DND-41 (cell line): ENCODE results near the gene RASSF8.

ENCODE experiments used
- ATAC-seq: fragments of 200-7000 bp; cut with Tn5 transposase; 3 replicates; pipeline ENCODE4 v1.9.1; 2021; ENCODE audit warnings: low read depth; ENCODE audit not compliant: insufficient read depth
- DNase-seq: peaks from one replicate; pipeline ENCODE4 v3.0.0-alpha.2; 2020
- H2AFZ ChIP-seq: 2 replicates; pipeline ENCODE4 v1.6.0; 2012; ENCODE audit warnings: low read depth, low read length
- H3K27ac ChIP-seq: 2 replicates; pipeline ENCODE4 v1.5.1; 2012; ENCODE audit warnings: low read length, inconsistent platforms
- H3K27me3 ChIP-seq: fragments of 200-600 bp; sonication (generic); 2 replicates; pipeline ENCODE4 v1.6.0; 2012; ENCODE audit warnings: low read length, mild to moderate bottlenecking, inconsistent platforms; ENCODE audit not compliant: insufficient read depth, poor library complexity
- H3K36me3 ChIP-seq: 2 replicates; pipeline ENCODE4 v1.5.1; 2012; ENCODE audit warnings: low read length, inconsistent platforms; ENCODE audit not compliant: insufficient read depth
- H3K4me1 ChIP-seq: 2 replicates; pipeline ENCODE4 v1.5.1; 2012; ENCODE audit warnings: mild to moderate bottlenecking, low read length; ENCODE audit not compliant: insufficient read depth
- H3K4me2 ChIP-seq: 2 replicates; pipeline ENCODE4 v1.6.0; 2012; ENCODE audit warnings: mild to moderate bottlenecking, moderate library complexity, low read length, inconsistent platforms; ENCODE audit not compliant: insufficient read depth
- H3K4me3 ChIP-seq, 2 experiments: fragments of 200-600 bp in 1 of 2; shearing (Covaris generic) in 1 of 2; 2 replicates each; pipeline ENCODE4 v1.5.1; 2012 to 2016; ENCODE audit warnings: inconsistent platforms in 2 of 2, low read length in 2 of 2, mild to moderate bottlenecking in 2 of 2, low read depth in 1 of 2, moderate library complexity in 1 of 2
- H3K79me2 ChIP-seq: 2 replicates; pipeline ENCODE4 v1.6.0; 2012; ENCODE audit warnings: low read length, inconsistent platforms; ENCODE audit not compliant: insufficient read depth
- H3K9ac ChIP-seq: 2 replicates; pipeline ENCODE4 v1.6.0; 2012; ENCODE audit warnings: low read depth, mild to moderate bottlenecking, inconsistent platforms, low read length, moderate library complexity
- H3K9me3 ChIP-seq: 2 replicates; pipeline ENCODE4 v1.5.1; 2012; ENCODE audit warnings: low read length, moderate library complexity, mild to moderate bottlenecking, inconsistent platforms; ENCODE audit not compliant: insufficient read depth, severe bottlenecking
- H4K20me1 ChIP-seq: 2 replicates; pipeline ENCODE4 v1.6.0; 2012; ENCODE audit warnings: low read length; ENCODE audit not compliant: insufficient read depth
- EZH2 ChIP-seq: IDR thresholded peaks from 3 replicates; pipeline ENCODE4 v1.6.1; 2012; ENCODE audit warnings: borderline replicate concordance, low read depth, mild to moderate bottlenecking, moderate library complexity, low read length, inconsistent platforms; ENCODE audit not compliant: severe bottlenecking
- TF ChIP-seq, protein P1 (sequence below): IDR thresholded peaks from 2 replicates; pipeline ENCODE4 v1.5.1; 2012; ENCODE audit warnings: borderline replicate concordance, low read length, moderate library complexity, mild to moderate bottlenecking; ENCODE audit not compliant: poor library complexity, severe bottlenecking; ENCODE audit errors: extremely low read depth

The RASSF8 gene

DNA sequence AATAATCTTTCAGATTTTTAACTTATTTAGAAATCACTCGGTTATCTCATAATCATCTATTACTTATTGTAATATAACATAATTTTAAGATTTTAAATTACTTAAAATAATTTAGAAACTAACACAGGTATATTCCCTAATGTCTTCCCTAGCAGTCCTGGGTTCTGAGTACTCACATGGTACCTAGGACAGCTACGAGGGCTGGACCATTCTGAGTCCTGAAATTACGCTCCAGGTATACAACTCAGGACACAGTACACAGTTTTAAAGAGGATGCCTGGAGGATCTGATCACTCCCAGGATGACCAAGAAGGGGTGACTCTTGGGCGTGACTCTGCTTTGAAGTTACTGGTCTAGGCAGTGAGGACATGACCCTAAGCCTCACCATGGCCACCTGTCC is 9.1 kb upstream of the RASSF8 start:
- H3K4me3 ChIP-seq = no peak overlapping the region
- ATAC-seq (no peak), DNase-seq (no peak)
- H3K36me3 ChIP-seq = no peaks in the 10 kb centered on the region
- H3K9me3 ChIP-seq = no peaks in the 10 kb centered on the region
- H3K27ac ChIP-seq = no peak overlapping the region
- H3K27me3 ChIP-seq = no peaks in the 10 kb centered on the region
- no peak overlapping the region for H3K9ac ChIP-seq
- no peaks in the 10 kb centered on the region for H3K79me2 ChIP-seq
- TF ChIP-seq, protein P1, sequence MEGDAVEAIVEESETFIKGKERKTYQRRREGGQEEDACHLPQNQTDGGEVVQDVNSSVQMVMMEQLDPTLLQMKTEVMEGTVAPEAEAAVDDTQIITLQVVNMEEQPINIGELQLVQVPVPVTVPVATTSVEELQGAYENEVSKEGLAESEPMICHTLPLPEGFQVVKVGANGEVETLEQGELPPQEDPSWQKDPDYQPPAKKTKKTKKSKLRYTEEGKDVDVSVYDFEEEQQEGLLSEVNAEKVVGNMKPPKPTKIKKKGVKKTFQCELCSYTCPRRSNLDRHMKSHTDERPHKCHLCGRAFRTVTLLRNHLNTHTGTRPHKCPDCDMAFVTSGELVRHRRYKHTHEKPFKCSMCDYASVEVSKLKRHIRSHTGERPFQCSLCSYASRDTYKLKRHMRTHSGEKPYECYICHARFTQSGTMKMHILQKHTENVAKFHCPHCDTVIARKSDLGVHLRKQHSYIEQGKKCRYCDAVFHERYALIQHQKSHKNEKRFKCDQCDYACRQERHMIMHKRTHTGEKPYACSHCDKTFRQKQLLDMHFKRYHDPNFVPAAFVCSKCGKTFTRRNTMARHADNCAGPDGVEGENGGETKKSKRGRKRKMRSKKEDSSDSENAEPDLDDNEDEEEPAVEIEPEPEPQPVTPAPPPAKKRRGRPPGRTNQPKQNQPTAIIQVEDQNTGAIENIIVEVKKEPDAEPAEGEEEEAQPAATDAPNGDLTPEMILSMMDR = no peak
- TF ChIP-seq EZH2 = no peak
- H3K4me1 ChIP-seq = no peaks in the 10 kb centered on the region
- no peak overlapping the region for H3K4me2 ChIP-seq
- H4K20me1 ChIP-seq = no peaks in the 10 kb centered on the region
- H2AFZ ChIP-seq = no peak overlapping the region

DNA sequence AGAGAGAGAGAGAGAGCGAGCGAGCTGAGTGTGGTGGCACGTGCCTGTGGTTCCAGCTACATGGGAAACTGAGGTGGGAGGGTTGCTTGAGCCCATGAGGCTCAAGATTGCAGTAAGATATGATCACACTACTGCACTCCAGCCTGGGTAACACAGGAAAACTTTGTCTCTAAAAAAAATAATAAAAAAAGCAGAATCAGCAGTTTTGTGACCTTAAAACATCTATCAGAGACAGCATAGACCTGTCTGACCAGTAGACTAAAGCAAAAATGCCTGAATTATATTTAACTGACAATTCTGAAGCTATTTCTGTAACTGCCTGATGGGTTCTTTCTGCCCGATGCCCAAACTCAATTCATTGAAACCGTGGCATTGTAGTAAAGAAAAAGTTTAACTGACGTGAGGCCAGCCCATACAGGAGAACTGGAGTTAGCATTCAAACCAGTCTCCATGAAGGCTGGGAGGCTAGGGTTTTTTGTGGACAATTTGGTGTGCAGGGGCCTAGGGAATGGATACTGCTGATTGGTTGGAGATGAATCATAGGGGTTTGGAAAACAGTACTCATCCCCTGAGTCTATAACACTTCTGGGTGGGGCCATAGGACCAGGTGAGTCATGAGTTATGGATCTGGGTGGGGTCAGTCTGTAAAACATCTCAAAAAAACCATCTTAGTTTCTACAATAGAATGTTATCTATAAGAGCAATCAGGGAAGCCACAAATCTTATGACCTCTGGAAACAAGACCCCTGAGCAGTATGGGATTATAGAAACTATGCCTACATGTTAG is 8.0 kb upstream of the RASSF8 start:
- no peak overlapping the region for H3K4me2 ChIP-seq
- H4K20me1 ChIP-seq = no peaks in the 10 kb centered on the region
- no peaks in the 10 kb centered on the region for H3K79me2 ChIP-seq
- H3K4me1 ChIP-seq = no peaks in the 10 kb centered on the region
- no peak for TF ChIP-seq EZH2
- TF ChIP-seq, protein P1 = no peak
- H3K36me3 ChIP-seq = no peaks in the 10 kb centered on the region
- ATAC-seq (no peak), DNase-seq (no peak)
- no peaks in the 10 kb centered on the region for H3K9me3 ChIP-seq
- no peak overlapping the region for H3K27ac ChIP-seq
- H3K9ac ChIP-seq = no peak overlapping the region
- H3K4me3 ChIP-seq = no peak overlapping the region
- no peaks in the 10 kb centered on the region for H3K27me3 ChIP-seq
- H2AFZ ChIP-seq = no peak overlapping the region

DNA sequence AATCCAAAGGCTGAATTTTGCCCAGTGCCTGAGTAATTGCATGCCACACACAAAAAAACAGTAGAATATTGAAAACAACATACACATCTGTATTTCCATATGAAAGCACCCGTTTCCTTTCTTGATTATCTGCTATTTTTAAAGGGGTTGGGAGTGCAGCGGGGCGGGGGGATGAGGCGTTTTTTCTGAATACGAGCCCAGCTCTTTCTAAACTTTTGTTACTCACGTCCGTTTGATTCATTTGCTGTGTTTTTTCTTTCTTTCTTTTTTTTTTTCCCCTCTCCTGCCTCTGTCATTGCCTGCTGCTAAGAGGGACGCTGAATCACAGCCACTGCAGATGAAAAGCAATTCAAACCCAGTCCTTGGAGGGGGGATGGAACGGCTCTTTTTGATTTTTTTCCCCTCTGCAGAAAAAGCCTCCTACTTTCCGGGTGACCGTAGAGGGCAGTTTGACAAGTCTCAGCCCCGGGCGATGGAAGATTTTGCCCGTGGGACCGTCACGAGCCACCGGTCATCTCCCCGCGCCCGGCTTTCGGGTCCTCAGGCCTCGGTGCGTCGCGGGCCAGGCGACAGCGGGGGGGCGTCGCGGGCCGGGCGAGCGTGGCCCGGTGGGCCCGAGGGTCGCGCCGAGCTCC is 572 bp upstream of the RASSF8 start:
- H3K36me3 ChIP-seq = no peaks in the 10 kb centered on the region
- H3K4me1 ChIP-seq = no peaks in the 10 kb centered on the region
- TF ChIP-seq EZH2 = no peak
- TF ChIP-seq, protein P1 = no peak
- no peak overlapping the region for H3K4me3 ChIP-seq
- H3K9me3 ChIP-seq = no peaks in the 10 kb centered on the region
- H3K9ac ChIP-seq = no peak overlapping the region
- H3K4me2 ChIP-seq = no peak overlapping the region
- H3K27me3 ChIP-seq = peaks cover 10% of the 10 kb centered on the region
- no peaks in the 10 kb centered on the region for H4K20me1 ChIP-seq
- H3K79me2 ChIP-seq = no peaks in the 10 kb centered on the region
- H2AFZ ChIP-seq = no peak overlapping the region
- ATAC-seq (no peak), DNase-seq (no peak)
- no peak overlapping the region for H3K27ac ChIP-seq
